ENCODE measurements around the gene PPP4R1.

DNA sequence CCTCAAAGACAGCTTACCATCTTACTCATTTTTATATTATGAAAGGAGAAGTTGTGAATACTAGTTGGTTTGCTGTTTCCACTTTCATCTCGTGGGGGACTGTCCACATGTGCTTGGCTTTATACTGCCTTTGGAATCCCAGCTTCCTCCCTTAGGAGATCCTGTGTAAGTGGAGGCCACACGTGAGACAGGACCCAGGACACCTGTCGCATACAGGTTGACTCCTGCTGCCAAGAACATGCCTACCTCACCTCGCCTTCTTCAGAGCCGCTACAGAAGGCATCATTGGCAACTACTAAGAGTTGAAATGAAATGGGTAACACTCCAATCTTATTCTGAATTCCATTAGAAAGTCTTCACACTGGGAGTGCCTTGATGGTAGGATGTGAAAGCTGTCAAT lies 69.3 kb downstream of the PPP4R1 start:
- TF ChIP-seq GATA2 (IDR thresholded peaks at IDR 0.05; ENCODE audit: low read depth, low read length) (no peak), GATA3 (IDR thresholded peaks at IDR 0.05; ENCODE audit: low read depth, low read length) (no peak)

Measured in SH-SY5Y (cell line).